Myocyte (in vitro differentiated cells): ENCODE data around the gene CTNND2. TPM values are rescaled to one million over a fixed set of nuclear protein-coding genes. Genes with fewer than 3 reads are reported as not detected.

ENCODE experiments used
- DNase-seq: peaks from one replicate; pipeline ENCODE4 v3.0.0-alpha.2; 2012; ENCODE audit warnings: low read depth
- total RNA-seq: library from RNA; depleted of rRNA; stranded (reverse); fragments of >200 nt; gene quantifications from 2 replicates; pipeline ENCODE4 v1.2.3, GENCODE V29; 2014

CTNND2 gene
- total RNA-seq, 1 donor from 2014 or later, result 0.05 TPM

- DNase-seq, result peak; percentile 3
Measured at GRCh38 chr5:11780641-11781345, 123.5 kb downstream of the CTNND2 start.

GRCh38 chr5:11777096-11777495 is 127.2 kb downstream of the CTNND2 start:
- DNase-seq, result no peak

- DNase-seq, result no peak
Measured at GRCh38 chr5:11770310-11770709, 133.9 kb downstream of the CTNND2 start.

GRCh38 chr5:11760934-11761603 is 143.2 kb downstream of the CTNND2 start:
- DNase-seq, result no peak

GRCh38 chr5:11758321-11758720 is 145.9 kb downstream of the CTNND2 start:
- no peak for DNase-seq

- no peak for DNase-seq
Measured at GRCh38 chr5:11757661-11758060, 146.6 kb downstream of the CTNND2 start.

GRCh38 chr5:11737010-11737409 is 167.2 kb downstream of the CTNND2 start:
- no peak for DNase-seq

- no peak for DNase-seq
Measured at GRCh38 chr5:11734369-11734768, 169.9 kb downstream of the CTNND2 start.

- DNase-seq, result no peak
Measured at GRCh38 chr5:11733840-11734192, 170.4 kb downstream of the CTNND2 start.

GRCh38 chr5:11733185-11733839 is 170.9 kb downstream of the CTNND2 start:
- no peak for DNase-seq

- no peak for DNase-seq
Measured at GRCh38 chr5:11724940-11725339, 179.3 kb downstream of the CTNND2 start.

- no peak for DNase-seq
Measured at GRCh38 chr5:11719888-11720481, 184.3 kb downstream of the CTNND2 start.

GRCh38 chr5:11715461-11716196 is 188.6 kb downstream of the CTNND2 start:
- no peak for DNase-seq

- DNase-seq, result no peak
Measured at GRCh38 chr5:11711932-11712331, 192.3 kb downstream of the CTNND2 start.

GRCh38 chr5:11709021-11709420 is 195.2 kb downstream of the CTNND2 start:
- no peak for DNase-seq

- DNase-seq, result no peak
Measured at GRCh38 chr5:11704916-11705315, 199.3 kb downstream of the CTNND2 start.

GRCh38 chr5:11700391-11700790 is 203.9 kb downstream of the CTNND2 start:
- DNase-seq, result no peak

- no peak for DNase-seq
Measured at GRCh38 chr5:11692636-11693035, 211.6 kb downstream of the CTNND2 start.

- DNase-seq, result no peak
Measured at GRCh38 chr5:11687498-11687897, 216.7 kb downstream of the CTNND2 start.

GRCh38 chr5:11684607-11685006 is 219.6 kb downstream of the CTNND2 start:
- DNase-seq, result no peak

- DNase-seq, result no peak
Measured at GRCh38 chr5:11683666-11684065, 220.6 kb downstream of the CTNND2 start.
